Measurements from ENCODE around the gene NINL.
"Not testable (repeated sequence)": the region's sequence is repeated elsewhere in the genome, so short reads cannot be mapped to it uniquely, and the experiment has no call there.

NINL gene

GRCh38 chr20:25584905-25585704, at the start of gene NINL:
Gene NINL, minus strand, starts transcription at chr20:25585531. Its CDS starts 58,944 bp downstream, at chr20:25526587.
- no peak for DNase-seq (ENCODE audit: low read depth, low spot score)
- H3K27ac ChIP-seq: peak within 1 kb of the TSS; percentile 38

GRCh38 chr20:25632940-25633790, 47.8 kb upstream of the NINL start:
- DNase-seq (ENCODE audit: low read depth, low spot score): peak; percentile 56
- peak overlapping the region; percentile 33 for H3K27ac ChIP-seq

- DNase-seq (ENCODE audit: low read depth, low spot score); H3K27ac ChIP-seq: not testable (repeated sequence)
These were observed 45.3 kb upstream of the NINL start for GRCh38 chr20:25630615-25631014.

GRCh38 chr20:25629816-25630499, 44.6 kb upstream of the NINL start:
- no peak for DNase-seq (ENCODE audit: low read depth, low spot score)
- H3K27ac ChIP-seq: no peak overlapping the region

GRCh38 chr20:25626779-25627178, 41.4 kb upstream of the NINL start:
- H3K27ac ChIP-seq: no peak overlapping the region
- DNase-seq (ENCODE audit: low read depth, low spot score): no peak

- H3K27ac ChIP-seq: peak overlapping the region; percentile 96
- DNase-seq (ENCODE audit: low read depth, low spot score): no peak
These were observed 39.2 kb upstream of the NINL start for GRCh38 chr20:25624500-25624939.

- peak; percentile 90 for DNase-seq (ENCODE audit: low read depth, low spot score)
- peak within 1 kb of the TSS; percentile 96 for H3K27ac ChIP-seq
These were observed 38.6 kb upstream of the NINL start, which contains the start of gene NANP for GRCh38 chr20:25623736-25624499. Gene NANP, minus strand, starts transcription at chr20:25624014. Its CDS starts 66 bp downstream, at chr20:25623948.

- no peak for DNase-seq (ENCODE audit: low read depth, low spot score)
- H3K27ac ChIP-seq: peak overlapping the region; percentile 96
These were observed 37.9 kb upstream of the NINL start for GRCh38 chr20:25623225-25623735.

- peak overlapping the region; percentile 96 for H3K27ac ChIP-seq
- DNase-seq (ENCODE audit: low read depth, low spot score): no peak
These were observed 37.3 kb upstream of the NINL start for GRCh38 chr20:25622450-25623224.

- H3K27ac ChIP-seq: no peak overlapping the region
- DNase-seq (ENCODE audit: low read depth, low spot score): no peak
These were observed 36.7 kb upstream of the NINL start for GRCh38 chr20:25622049-25622448.

- no peak for DNase-seq (ENCODE audit: low read depth, low spot score)
- H3K27ac ChIP-seq: no peak overlapping the region
These were observed 34.2 kb upstream of the NINL start for GRCh38 chr20:25619514-25619913.

GRCh38 chr20:25608774-25609173, 23.4 kb upstream of the NINL start:
- no peak overlapping the region for H3K27ac ChIP-seq
- DNase-seq (ENCODE audit: low read depth, low spot score): no peak

GRCh38 chr20:25606094-25606695, 20.9 kb upstream of the NINL start:
- no peak for DNase-seq (ENCODE audit: low read depth, low spot score)
- no peak overlapping the region for H3K27ac ChIP-seq

- no peak for DNase-seq (ENCODE audit: low read depth, low spot score)
- H3K27ac ChIP-seq: no peak overlapping the region
These were observed 19.8 kb upstream of the NINL start for GRCh38 chr20:25605148-25605547.

- H3K27ac ChIP-seq: no peak overlapping the region
- DNase-seq (ENCODE audit: low read depth, low spot score): no peak
These were observed 19.3 kb upstream of the NINL start for GRCh38 chr20:25604611-25605010.

- not testable (repeated sequence) for DNase-seq (ENCODE audit: low read depth, low spot score); H3K27ac ChIP-seq
These were observed 17.6 kb upstream of the NINL start for GRCh38 chr20:25602914-25603309.

GRCh38 chr20:25602191-25602913, 17.0 kb upstream of the NINL start:
- not testable (repeated sequence) for H3K27ac ChIP-seq; DNase-seq (ENCODE audit: low read depth, low spot score)

GRCh38 chr20:25601659-25602058, 16.3 kb upstream of the NINL start:
- H3K27ac ChIP-seq: no peak overlapping the region
- no peak for DNase-seq (ENCODE audit: low read depth, low spot score)
